GM12865 (cell line): ENCODE data around the gene SLC24A3.
A peak's percentile ranks its signal among the peaks of the same experiment; 100 is the strongest.

ENCODE experiments used
- DNase-seq: peaks from one replicate; pipeline ENCODE4 v3.0.0; 2010; ENCODE audit warnings: low read depth
- H3K4me3 ChIP-seq: 2 replicates; pipeline ENCODE4 v1.5.1; 2011; ENCODE audit warnings: mild to moderate bottlenecking, low read depth, low read length, control low read depth
- TF ChIP-seq, protein P1 (sequence below): IDR thresholded peaks from 2 replicates; pipeline ENCODE4 v1.5.1; 2011; ENCODE audit warnings: low read length, control low read depth, low read depth, inconsistent platforms; ENCODE audit not compliant: insufficient read depth; ENCODE audit errors: missing control alignments

The SLC24A3 gene

DNA sequence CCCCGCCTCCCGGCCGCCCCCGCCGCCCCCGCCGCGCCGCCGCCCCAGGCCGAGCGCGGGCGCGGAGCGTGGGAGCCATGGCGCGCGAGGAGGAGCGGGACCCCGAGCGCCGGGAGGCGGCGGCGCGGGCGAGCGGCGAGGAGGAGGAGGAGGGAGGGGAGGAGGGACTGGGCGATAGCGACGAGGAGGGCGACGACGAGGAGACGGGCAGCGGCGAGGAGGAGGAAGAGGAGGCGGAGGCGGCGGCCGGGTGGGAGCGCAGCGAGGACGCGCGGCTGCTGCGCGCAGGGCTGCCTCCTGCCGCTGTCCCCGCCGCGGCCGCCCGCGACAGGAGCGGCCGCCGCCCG is at the start of gene SLC24A3:
TSS of gene SLC24A3 (plus strand) at position 174 of the 347 bp plus-strand sequence.
- TF ChIP-seq, protein P1, sequence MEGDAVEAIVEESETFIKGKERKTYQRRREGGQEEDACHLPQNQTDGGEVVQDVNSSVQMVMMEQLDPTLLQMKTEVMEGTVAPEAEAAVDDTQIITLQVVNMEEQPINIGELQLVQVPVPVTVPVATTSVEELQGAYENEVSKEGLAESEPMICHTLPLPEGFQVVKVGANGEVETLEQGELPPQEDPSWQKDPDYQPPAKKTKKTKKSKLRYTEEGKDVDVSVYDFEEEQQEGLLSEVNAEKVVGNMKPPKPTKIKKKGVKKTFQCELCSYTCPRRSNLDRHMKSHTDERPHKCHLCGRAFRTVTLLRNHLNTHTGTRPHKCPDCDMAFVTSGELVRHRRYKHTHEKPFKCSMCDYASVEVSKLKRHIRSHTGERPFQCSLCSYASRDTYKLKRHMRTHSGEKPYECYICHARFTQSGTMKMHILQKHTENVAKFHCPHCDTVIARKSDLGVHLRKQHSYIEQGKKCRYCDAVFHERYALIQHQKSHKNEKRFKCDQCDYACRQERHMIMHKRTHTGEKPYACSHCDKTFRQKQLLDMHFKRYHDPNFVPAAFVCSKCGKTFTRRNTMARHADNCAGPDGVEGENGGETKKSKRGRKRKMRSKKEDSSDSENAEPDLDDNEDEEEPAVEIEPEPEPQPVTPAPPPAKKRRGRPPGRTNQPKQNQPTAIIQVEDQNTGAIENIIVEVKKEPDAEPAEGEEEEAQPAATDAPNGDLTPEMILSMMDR = no peak
- H3K4me3 ChIP-seq = no peak within 1 kb of the TSS
- no peak for DNase-seq

DNA sequence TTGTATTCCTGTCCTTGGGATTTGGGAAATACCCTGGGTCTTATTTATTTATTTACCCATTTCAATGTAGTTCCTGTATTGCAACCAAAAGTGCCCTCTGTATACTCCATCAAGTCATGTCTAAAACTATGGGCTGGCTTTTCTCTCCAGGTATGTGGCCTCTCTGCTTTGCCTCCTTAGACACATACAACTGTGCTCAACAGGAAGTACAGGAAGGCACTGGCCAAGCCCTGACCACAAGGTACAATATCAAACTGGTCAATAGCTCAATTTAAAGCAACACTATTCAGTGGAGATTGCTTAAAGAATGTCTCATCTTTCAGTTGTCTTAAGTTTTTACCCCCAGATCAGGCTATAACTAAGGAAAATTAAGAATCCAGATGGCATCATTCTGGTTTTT is 42.3 kb upstream of the SLC24A3 start:
- DNase-seq = no peak
- TF ChIP-seq, protein P1 = no peak

DNA sequence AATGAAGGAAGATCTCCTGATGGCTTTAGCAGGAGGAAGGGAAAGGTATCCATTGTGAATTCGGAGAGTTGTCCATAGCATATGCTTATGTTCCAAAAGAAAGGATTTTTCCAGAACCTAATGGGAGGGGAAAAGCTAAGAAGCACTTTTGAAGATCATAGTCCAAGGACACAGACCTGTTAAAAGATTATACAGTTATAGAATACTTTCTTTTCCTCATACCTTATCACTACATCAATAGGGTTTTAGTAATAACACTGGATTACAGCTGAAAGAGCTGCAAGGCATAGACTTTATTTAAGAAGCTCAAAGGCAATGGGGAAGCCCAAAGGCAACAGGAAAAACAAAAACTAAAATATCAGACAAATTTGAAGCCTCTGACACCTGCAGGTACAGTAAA is 39.8 kb upstream of the SLC24A3 start:
- DNase-seq = no peak
- TF ChIP-seq, protein P1 = no peak
- H3K4me3 ChIP-seq = no peak overlapping the region

More for the DNA sequence above, 42.3 kb upstream of the SLC24A3 start:
- H3K4me3 ChIP-seq = no peak overlapping the region

DNA sequence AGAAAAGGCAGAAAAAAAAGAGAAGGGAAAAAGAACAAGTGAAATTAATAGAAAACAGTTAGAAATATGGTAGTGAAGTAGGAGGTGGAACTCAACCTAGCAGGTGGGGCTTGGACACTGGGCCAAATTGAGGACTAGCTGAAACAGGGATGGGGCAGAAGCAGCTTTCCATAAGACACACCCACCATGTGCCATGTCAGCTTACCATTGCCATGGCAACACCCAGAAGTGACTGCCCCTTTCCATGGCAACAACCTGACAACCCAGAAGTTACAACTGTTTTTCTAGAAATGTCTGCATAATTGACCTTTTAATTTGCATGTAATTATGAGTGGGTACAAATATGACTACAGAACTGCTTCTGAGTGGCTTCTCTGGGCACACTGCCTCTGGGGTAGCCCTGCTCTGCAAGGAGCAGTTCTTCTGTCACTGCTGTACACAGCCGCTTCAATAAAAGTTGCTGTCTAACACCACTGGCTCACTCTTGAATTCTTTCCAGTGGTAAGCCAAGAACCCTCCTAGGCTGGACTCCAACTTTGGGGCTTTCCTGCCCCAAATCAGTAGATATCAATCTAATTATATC is 35.9 kb upstream of the SLC24A3 start:
- TF ChIP-seq, protein P1 = no peak
- peak; percentile 0 for DNase-seq
- no peak overlapping the region for H3K4me3 ChIP-seq

DNA sequence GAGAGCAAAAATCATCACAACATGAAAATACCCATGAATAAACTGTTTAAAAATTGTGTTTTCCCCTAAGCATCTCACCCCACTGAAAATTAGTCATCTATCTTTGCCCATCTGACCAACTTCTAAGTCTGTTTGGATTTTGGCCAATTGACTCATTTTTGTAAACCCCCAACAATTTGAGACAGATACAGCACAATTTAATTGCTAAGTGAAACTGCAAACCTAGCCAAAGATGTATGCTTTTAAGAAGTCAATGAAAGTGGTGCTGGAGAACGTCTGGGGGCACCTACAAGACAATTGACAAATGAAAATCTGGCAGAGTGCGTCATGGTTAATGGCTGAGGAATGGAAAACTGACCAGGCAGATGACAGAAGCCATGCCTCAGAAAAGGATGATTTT is 30.9 kb upstream of the SLC24A3 start:
- DNase-seq = peak; percentile 23
- TF ChIP-seq, protein P1 = no peak
- H3K4me3 ChIP-seq = no peak overlapping the region

DNA sequence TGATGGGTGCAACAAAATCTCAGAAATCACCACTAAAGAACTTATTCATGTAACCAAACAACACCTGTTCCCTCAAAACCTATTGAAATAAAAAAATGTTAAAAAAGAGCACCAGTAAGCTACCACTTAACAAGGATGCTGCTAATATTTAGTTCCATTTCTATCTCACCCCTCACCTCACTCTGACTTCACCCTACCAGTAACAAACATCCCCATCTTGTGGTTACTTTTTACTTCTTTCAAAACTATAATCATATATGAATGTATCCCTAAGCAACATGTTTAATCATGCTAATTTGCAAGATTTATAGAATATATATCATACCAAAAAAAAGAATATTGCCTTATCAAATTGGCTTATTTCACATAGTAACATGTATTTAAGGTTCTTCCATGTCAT is 27.4 kb upstream of the SLC24A3 start:
- DNase-seq = peak; percentile 1
- no peak overlapping the region for H3K4me3 ChIP-seq
- TF ChIP-seq, protein P1 = no peak

DNA sequence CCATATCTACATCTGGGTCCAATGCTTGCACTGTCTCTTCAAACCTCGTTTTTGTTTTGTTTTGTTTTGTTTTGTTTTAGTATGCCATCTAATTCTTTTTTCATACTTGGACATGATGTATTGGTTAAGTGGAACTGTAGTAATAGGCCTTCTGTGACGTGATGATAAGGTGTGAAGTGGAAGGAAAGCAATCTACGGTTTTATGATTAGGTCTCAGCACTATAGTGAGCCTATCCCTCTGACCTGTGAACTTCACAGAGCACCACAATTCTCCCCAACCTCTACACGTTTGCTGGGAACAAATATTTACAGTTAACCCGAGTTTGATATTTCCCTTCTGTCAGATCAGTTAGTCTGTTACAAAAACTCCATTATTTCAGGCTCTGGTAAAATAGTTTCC is 19.1 kb upstream of the SLC24A3 start:
- H3K4me3 ChIP-seq = no peak overlapping the region
- TF ChIP-seq, protein P1 = no peak
- DNase-seq = no peak
